IPS DF 4.7 (cell line): Measurements from ENCODE around the gene PRM3.

Source experiments
- DNase-seq: peaks from one replicate; pipeline ENCODE4 v3.0.0-alpha.2; 2013; ENCODE audit warnings: low spot score; ENCODE audit errors: extremely low read depth

The PRM3 gene

DNA sequence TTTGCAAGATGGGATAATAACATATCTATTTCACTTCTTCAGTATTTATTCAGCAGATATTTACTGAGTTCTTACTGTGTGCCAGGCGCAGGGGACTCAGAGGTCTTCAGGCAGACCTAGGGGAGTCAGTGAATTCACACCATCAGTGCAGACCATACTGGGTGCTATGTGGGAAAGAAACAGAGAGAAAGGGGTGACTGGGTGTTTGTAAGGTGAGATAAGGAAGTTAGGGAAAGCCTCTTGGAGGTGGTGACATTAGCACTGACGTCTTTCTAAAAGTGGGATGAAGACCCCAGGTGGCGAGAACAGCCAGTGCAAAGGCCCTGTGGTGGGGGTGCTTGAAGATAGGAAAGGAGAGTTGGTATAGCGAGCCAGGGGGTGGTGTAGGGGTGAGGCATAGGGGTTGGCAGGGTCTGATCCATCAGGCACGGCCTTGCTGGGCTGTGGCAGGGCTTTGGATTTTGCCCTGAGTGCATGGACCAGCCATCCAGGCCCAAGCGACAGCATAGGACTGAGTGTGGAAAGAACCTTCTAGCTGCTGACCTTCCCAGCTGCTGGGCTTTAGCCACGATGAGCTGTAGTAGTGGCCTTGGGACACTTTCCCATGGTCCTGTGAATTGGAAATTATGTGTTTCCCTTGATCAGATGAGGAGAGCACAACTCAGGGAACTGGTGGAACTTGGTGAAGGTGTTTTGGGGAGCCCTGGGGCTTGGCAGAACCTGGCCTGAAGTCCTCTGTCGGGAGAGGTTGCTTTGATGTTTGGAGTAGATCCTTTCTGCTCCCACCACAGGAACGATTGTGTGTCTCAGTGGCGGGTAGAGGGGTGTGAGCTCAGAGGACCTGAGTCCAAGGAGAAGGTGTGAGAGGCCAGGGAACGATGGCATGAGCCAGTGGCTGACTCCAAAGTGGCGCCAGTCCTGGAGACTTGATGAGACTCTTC is 13.5 kb downstream of the PRM3 start:
- no peak for DNase-seq

DNA sequence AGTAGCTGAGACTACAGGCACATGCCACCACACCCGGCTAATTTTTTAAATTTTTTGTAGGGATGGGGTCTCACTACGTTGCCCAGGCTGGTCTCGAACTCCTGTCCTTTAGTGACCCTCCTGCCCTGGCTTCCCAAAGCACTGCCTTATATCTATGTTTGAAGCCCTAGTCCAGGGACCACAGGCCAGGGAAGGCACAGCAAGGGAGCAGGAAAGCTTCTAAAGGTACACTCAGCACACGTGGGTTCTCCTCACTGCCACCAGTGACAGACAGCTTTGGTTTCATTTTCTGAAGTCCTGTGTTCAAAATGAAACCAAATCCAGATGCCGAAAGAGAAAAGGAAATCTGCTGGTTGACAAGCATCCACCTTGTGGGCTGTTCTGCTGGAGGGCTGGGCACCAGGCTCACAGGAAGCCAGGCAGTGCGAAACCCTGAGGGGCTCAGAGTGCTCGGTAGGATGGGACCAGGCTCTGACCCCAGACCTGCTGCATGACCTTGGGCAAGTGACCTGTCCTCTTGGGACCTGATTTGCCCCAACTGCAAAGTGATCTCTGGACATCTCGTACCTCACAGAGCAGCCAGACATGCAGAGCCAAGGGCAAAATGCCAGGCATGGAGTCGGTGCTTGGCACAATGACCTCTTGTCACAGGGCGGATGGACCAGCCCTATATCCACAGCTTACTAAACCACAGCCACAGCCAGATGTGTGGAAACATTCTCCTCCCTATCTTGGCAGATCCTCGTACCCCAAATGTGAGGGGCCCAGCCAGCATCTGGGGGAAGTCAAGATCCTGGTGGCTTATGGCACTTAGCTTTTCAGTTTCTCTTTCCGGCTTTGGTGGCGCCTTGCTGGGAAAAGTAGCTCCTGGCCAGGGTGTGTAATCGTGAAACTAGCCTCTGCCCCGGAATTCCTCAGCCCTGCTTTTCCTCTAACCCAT is 14.6 kb downstream of the PRM3 start:
- DNase-seq = no peak

DNA sequence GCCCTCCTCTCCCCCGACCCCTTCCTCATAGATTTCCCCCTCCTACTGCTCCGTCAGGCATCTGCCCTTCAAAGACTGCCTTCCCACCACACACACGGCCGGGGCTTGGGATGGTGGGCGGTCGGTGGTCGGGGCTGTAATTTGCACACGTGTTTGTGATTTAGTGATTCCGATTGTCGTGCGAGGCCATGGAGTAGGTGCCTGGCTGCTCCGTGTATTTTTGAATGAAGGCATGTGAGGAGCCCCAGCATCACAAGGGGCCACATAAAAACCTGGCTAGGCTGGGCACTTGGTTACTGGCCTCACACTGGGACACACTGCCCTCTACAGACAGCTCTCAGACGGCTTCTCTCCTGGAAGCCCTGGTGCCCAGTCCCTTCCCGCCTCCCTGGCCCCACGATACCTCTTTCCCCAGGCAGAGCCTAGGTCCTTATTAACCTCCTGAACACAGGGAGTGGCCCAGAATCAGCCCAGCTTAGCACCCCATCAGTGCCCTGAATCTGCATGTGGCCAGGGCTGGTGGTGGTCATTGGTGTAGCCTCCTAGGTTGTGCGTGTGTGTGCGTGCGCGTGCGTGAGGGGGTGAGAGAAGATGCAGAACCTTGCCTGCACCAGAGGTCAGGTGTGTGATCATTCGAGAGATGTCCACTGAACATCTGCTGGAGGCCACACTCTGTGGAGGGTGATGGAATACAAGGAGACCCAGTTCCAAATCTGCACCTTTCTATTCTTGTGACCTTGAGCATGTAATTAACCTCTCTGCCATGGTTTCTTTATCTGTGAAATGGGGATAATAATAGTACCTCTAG is 16.1 kb downstream of the PRM3 start:
- no peak for DNase-seq

DNA sequence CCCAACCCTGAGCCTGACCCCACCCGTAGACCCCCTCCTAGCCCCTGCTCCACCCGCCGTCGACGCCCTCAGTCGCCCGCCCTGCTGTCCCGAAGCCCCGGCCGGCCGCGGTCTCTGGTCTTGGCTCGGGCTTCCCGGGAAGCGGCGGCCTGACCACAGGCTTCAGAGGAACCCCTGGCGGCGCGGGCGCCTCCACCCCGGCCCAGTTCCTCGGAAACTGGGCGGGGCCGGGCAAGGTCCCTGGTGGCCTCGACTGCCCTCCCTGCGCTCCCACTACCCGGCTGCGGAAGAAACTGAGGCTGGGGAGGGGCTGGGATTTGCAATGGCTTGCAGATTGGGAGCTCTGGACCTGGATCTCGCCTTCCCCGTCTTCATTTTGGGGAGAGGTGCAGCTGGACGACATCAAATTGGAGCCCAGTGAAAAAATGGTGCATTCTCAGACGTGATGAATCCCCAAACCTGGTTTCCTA is 16.7 kb downstream of the PRM3 start:
- no peak for DNase-seq

DNA sequence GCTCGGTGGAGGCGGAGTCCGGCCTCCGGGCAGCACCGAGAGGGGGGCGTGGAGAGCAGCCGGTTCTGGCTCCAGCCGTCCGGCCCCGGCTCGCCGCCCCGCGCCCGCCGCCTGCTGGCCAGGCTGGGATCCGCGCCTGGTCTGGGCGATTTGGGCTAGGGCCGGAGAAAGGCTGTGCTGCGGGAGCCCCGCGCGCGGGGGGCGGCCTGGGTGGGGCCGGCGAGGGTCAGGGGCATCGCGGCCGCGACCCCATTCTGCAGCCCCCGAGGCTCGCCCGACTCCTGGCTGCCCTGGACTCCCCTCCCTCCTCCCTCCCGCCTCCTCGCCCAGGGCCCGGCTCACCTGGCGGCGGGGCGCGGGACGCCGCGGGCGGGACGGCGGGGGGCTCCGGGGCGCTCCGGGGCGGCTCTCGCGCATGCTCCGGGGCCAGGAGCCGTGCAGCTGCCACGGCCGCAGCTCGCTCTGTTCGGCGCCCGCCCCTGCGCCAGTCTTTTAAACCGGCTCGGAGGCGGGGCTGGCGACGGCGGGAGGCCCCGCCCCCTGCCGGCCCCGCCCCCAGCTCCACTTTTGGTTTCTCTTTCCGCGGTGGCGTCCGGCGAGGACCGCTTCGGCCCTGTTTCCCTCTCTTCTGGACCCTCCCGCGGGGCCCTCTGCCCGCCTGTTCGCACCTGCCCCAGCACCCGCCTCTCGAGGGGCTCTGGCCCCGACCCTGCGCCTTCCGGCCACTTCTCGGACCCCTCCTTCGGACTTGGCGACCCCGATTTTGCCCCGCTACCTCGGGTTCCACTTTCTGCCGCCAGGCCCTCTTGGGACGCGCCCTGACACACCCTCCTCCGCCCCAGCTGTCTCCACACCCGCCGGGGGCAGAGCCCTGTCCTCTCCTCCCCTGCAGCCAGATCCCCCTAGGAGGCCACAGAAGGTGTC is 17.4 kb downstream of the PRM3 start, which contains the start of gene SOCS1:
TSS of gene SOCS1 (minus strand) at position 468 of the 924 bp plus-strand sequence. CDS start 726 bp downstream, outside the sequence.
- no peak for DNase-seq

DNA sequence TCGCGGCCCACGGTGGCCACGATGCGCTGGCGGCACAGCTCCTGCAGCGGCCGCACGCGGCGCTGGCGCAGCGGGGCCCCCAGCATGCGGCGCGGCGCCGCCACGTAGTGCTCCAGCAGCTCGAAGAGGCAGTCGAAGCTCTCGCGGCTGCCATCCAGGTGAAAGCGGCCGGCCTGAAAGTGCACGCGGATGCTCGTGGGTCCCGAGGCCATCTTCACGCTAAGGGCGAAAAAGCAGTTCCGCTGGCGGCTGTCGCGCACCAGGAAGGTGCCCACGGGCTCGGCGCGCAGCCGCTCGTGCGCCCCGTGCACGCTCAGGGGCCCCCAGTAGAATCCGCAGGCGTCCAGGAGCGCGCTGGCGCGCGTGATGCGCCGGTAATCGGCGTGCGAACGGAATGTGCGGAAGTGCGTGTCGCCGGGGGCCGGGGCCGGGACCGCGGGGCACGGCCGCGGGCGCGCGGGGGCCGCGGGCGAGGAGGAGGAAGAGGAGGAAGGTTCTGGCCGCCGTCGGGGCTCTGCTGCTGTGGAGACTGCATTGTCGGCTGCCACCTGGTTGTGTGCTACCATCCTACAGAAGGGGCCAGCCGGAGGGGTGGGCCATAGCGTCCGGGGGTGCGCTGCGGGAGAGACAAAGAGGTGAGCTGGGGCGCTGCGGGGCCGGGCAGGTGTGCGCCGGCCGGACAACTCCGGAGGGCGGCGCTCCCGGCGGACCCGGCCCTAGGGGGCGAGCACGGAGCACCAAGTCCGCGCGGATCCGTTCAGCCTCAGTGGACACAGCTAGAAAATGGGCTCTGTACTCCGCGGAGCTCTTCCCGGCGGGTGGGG is 18.3 kb downstream of the PRM3 start:
- DNase-seq = no peak

DNA sequence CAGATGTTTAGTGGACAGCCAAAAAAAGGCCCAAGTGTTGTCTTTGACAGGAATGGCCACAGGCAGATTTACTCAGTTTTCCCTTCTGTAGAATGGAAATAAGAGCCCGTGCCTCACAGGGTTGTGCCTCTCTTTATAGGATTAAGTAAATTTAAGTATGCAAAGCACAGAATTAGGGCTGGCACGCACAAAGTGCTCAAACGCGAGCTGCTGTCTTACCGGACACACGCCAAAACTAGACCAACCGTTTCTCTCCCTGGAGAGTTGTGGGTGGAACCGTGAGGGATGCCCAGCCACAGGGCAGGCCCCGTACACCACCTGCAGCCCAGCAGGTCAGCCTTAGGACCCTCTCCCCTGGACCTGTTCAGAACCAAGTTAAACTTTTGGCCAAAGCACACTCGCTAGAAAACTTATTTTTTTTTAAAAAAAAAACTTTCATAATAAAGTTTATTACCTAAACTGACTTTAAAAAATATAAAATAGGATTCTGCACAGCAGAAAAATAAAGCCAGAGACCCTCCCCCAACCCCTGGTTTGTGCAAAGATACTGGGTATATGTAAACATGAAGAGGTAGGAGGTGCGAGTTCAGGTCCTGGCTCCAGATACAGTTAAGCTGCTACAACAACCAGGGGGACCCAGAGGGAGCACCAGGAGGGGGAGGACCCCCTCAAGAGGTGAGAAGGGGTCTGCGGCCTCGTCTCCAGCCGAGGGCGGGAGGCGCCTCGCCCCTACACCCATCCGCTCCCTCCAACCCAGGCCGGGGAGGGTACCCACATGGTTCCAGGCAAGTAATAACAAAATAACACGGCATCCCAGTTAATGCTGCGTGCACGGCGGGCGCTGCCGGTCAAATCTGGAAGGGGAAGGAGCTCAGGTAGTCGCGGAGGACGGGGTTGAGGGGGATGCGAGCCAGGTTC is 19.2 kb downstream of the PRM3 start:
- no peak for DNase-seq

DNA sequence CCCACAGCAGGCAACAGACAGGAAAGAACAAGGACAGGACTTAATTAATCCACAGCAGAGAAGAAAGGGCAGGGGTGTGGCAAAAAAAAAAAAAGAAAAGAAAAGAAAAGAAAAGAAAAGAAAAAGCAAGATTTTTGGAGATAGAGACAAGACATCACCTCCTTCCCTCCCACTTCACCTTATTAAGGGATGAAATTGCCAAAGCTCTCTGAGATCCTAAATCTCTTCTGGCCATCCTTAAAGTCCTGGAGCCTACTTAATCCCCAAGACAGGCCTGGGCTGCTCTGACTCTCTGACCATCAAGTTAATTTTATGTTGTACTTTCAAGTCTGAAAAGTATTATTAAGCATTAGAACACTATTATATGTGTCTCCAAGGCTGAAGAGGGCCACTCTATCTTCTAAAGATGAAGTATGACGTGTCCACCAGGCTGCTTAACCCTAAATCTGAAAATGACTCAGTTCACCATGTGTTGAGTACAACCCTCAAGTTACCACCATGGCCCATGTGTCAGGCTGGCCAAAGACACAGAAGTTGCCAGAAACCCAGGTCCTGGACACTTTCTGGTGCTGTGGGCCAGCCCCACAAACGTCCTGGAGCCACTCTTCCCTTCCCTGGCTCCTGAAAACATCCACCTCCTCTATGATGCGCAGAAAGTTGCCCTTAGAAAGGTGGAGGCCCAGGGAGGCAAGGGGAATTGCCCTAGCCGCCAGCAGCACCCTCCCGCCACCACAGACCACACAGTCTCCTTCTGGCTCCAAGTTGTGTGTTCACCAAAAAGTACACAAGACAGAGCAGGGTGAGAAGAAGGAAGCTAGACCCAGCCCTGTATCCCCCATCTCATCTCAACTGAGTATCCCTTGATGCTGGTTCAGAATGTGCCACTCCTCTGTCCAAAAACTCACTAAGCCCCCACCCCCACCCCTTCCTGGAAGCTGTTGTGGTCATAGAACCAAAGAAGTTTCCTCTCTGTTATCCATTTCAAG is 20.1 kb downstream of the PRM3 start:
- DNase-seq = no peak

DNA sequence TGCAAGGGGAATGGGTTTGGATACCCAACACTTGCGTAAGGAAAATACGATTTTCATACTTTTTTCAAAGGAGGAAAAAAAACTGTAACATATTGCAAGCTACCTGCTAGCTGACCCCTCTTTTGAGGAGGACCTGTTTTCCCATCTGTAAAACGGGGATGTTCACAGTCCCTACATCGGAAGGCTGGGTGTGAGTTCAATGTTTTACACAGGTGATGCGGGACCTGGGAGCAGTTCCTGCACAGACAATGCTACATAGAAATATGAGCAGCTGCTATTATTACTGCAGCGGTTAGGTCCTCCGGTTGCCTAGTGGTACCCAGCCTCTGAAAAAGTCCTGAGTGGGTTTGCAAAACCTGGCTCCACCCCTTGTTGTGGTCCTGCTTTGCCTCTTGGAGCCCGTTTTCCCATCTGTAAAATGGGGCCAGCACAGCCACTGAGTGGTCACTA is 20.9 kb downstream of the PRM3 start:
- DNase-seq = no peak

DNA sequence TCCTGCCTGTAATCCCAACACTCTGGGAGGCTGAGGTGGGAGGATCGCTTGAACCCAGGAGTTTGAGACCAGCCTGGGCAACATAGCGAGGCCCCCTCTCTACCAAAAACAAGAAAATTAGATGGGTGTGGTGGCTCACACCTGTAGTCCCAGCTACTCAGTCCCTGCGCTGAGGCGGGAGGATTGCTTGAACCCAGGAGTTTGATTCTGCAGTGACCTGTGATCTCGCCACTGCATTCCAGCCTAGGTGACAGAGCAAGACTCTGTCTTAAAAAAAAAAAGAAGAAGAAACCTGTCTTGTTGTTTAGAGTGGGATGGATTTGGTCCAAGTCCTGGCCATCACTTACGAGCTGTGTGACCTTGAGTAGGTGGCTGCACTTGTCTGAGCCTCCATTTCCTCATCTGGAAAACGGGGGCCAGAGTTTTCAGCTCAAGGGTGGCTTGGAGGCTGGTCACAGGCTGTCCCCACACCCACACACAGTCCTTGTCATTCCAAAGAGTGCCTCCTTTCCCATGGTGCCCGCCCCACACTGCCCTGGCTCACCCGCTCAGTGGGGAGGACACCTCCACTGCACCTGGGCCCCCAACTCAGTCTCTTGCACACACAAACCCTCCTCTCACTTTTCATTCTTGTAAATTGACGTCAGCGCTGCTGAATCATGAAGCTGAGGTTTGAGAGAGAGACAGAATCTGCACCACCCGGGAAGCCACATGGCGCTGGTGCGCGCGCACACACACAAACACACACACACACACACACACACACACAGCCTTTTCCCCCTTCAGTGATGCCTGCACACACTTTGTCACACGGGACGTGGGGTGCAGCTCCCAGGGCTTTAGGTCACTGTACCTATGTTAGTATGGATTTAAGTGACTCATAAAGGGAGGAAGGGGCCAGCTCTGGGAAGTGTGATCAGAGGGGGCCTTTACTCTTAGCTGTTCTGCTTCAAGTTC is 21.6 kb downstream of the PRM3 start:
- DNase-seq = no peak

DNA sequence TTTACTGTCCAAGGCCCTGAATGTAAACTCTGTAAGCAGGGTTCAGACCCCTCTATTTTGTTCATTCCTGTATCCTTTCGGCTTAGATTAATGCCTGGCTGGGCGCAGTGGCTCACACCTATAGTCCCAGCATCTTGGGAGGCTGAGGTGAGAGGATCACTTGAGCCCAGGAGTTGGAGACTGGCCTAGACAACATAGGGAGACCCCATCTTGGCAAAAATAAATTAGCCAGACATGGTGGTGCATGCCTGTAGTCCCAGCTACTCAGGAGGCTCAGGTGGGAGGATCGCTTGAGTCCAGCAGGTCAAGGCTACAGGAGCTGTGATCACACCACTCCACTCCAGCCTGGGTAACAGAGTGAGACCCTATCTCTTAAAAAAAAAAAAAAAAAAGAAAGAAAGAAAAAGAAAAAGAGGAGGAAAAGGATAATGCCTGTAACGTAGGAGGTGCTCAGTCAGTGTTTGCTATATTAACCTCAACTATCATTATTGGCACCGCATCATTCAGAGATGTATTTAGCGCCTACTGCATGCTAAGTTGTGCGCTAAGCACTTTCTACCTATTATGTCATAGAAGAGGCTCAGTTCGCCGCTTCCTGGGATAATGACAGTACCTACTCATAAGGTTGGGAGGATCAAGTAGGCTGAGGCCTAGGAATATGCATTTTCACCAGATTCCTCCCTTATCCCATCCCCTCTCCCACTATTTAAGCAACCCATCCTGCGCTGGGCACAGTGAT is 22.5 kb downstream of the PRM3 start:
- no peak for DNase-seq

DNA sequence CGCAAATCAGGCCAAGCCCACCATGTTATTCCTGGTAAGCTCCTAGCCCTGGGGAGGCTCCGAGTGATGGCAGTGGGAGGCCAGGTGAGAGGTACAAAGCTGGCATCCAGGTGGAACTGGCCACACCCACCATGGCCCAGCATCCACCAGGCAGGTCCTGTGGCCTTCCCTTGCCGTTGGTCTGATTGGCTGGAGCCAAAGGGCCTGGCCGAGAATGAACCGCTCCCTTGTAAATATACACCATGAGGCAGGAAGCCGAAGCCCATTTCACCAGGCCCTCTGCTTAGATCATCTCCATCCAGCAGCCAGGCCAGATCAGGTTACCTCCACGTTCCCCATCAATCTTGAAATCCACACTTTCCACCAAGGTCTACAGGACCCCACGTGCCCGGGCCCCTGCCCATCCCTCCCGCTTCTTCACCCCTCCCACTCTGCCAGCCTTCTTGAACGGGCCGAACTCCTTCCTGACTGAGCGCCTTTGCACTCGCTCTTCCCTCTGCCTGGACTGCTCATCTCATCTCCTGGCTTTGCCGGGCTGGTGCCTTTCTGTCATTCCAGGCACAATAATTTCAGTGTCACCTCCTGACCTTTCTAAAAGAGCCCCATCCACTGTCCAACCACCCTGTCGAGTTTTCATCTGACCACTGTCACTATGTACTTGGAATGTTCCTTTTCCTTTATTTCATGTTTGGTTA is 23.2 kb downstream of the PRM3 start:
- no peak for DNase-seq

DNA sequence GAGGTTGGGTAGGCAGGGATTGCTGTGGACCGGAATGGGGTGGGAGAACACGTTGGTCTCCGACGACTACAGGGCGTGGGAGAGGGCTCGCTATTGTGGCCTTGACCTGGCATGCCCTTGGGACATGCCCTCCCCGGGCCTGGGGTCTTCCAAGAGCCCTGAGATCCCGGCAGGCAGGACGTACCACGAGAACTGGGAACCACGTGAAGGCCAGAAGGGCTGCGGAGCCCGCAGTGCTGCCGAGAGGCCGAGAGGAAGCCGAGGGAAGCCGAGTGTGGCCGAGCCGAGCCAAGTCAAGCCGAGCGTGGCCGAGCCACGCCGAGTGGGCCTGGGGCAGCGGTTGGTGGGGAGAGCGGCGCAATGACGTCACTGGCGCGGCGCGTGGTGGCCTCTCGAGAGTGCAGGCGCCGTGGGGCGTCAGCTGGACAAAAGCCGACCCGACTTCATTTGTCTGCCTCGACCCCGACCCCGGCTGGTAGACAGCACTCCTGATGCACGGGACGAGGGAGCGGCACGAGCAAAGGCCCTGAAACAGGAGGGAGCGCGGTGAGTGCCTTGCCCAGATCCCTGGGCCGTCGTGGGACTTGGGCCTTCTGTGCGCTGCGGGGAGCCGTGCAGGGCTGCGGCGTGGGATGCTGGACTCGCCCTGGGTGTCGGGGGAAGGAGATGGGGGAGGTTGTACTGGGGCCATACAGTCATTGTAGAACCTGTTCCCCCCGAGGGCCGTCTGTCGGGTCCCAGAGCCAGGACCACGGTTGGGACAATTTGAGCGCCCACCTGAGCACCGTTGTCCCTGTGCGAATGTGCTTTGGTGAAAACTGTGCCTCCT is 24.0 kb downstream of the PRM3 start:
- DNase-seq = no peak
